ENCODE measurements around the gene SNX27.

- TF ChIP-seq CTCF (IDR thresholded peaks at IDR 0.05), result no peak
- no peak for TF ChIP-seq POLR2AphosphoS5 (IDR thresholded peaks at IDR 0.05)
Measured at GRCh38 chr1:151702936-151703335, 91.1 kb downstream of the SNX27 start.
